Measurements from ENCODE around the gene SETSIP.

DNA sequence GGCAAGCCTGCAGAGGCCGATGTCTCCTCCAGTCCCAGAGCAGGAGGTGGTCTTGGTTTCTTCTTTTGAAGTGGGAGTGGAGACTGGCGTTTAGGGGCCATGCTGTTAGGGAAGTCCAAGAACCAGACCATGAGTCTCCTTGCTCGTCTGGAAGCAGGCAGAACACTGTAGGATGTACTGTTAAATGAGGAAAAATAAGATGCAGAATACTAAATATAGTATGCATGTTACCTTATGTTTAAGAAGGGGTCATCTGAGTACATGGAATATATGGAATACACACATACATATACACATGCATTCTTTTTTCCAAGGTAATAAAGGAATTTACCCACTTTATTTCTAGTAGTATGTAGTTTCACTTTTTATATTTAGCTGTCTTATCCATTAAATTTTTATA is at the start of gene SETSIP:
- TF ChIP-seq, protein P1, sequence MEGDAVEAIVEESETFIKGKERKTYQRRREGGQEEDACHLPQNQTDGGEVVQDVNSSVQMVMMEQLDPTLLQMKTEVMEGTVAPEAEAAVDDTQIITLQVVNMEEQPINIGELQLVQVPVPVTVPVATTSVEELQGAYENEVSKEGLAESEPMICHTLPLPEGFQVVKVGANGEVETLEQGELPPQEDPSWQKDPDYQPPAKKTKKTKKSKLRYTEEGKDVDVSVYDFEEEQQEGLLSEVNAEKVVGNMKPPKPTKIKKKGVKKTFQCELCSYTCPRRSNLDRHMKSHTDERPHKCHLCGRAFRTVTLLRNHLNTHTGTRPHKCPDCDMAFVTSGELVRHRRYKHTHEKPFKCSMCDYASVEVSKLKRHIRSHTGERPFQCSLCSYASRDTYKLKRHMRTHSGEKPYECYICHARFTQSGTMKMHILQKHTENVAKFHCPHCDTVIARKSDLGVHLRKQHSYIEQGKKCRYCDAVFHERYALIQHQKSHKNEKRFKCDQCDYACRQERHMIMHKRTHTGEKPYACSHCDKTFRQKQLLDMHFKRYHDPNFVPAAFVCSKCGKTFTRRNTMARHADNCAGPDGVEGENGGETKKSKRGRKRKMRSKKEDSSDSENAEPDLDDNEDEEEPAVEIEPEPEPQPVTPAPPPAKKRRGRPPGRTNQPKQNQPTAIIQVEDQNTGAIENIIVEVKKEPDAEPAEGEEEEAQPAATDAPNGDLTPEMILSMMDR (conservative IDR thresholded peaks at IDR 0.05; ENCODE audit: low read length), result no peak
- no peak for TF ChIP-seq EZH2phosphoT487 (IDR thresholded peaks at IDR 0.05; ENCODE audit: borderline replicate concordance, low read depth, low read length)
